PC-3 (cell line): ENCODE results near the gene TSFM. TPM values are rescaled to one million over a fixed set of nuclear protein-coding genes. Genes with fewer than 3 reads are reported as not detected.

Source experiments
- ATAC-seq: fragments of 200-7000 bp; cut with Tn5 transposase; 2 replicates; pipeline ENCODE4 v1.9.1; 2020; ENCODE audit warnings: mild to moderate bottlenecking, moderate library complexity
- BruUV-seq: library from RNA; stranded (reverse); fragments of 400-500 nt; replicated peaks from 2 replicates; lab custom pipeline; 2021; lab: Mats Ljungman, UMichigan
- CTCF ChIA-PET: fragments of 300-600 bp; sonication (Branson Sonifier 250); formaldehyde crosslinking; loops from one replicate; lab custom pipeline; 2022; ENCODE audit warnings: antibody characterized with exemption; lab: Charles Lee
- POLR2A ChIA-PET: fragments of 300-600 bp; sonication (Branson Sonifier 250); formaldehyde crosslinking; loops from one replicate; lab custom pipeline; 2022; ENCODE audit warnings: antibody characterized with exemption; ENCODE audit not compliant: unreplicated experiment; lab: Charles Lee
- DNase-seq: peaks from one replicate; pipeline ENCODE4 v3.0.0-alpha.2; 2015
- H2AFZ ChIP-seq: fragments of 300-600 bp; sonication (generic); 2 replicates; pipeline ENCODE4 v1.6.0; 2016; ENCODE audit warnings: antibody characterized with exemption, low read length
- H3F3A ChIP-seq: fragments of 300-600 bp; sonication (generic); one replicate; pipeline ENCODE4 v1.6.0; 2017; ENCODE audit warnings: antibody characterized with exemption, low read length, control low read depth, mild to moderate bottlenecking; ENCODE audit not compliant: unreplicated experiment
- H3K27ac ChIP-seq: fragments of 300-600 bp; sonication (generic); 2 replicates; pipeline ENCODE4 v1.5.1; 2016; ENCODE audit warnings: mild to moderate bottlenecking, low read length
- H3K27me3 ChIP-seq: fragments of 300-600 bp; sonication (generic); 2 replicates; pipeline ENCODE4 v1.6.1; 2016; ENCODE audit warnings: low read length, mixed read lengths
- H3K36me3 ChIP-seq: fragments of 300-600 bp; sonication (generic); 2 replicates; pipeline ENCODE4 v1.6.1; 2016; ENCODE audit warnings: low read depth, mixed run types, low read length, mixed read lengths
- H3K4me1 ChIP-seq: fragments of 300-600 bp; sonication (generic); 2 replicates; pipeline ENCODE4 v1.5.1; 2016; ENCODE audit warnings: low read length; ENCODE audit not compliant: insufficient read depth
- H3K4me2 ChIP-seq: fragments of 300-600 bp; sonication (generic); 2 replicates; pipeline ENCODE4 v1.6.0; 2016; ENCODE audit warnings: low read length
- H3K4me3 ChIP-seq: fragments of 300-600 bp; sonication (generic); 2 replicates; pipeline ENCODE4 v1.5.1; 2016; ENCODE audit warnings: mild to moderate bottlenecking, low read length, mixed read lengths
- H3K79me2 ChIP-seq: fragments of 300-600 bp; sonication (generic); 2 replicates; pipeline ENCODE4 v1.6.1; 2017; ENCODE audit warnings: low read length, mixed read lengths
- H3K9ac ChIP-seq: fragments of 300-600 bp; sonication (generic); 2 replicates; pipeline ENCODE4 v1.6.0; 2016; ENCODE audit warnings: mild to moderate bottlenecking, low read length
- H3K9me2 ChIP-seq: fragments of 300-600 bp; sonication (generic); replicated peaks from 2 replicates; pipeline ENCODE4 v1.6.1; 2016; ENCODE audit warnings: mixed run types, low read length, mixed read lengths
- H3K9me3 ChIP-seq: fragments of 300-600 bp; sonication (generic); 2 replicates; pipeline ENCODE4 v1.6.1; 2016; ENCODE audit warnings: low read length, mixed read lengths
- H4K20me1 ChIP-seq: fragments of 300-600 bp; sonication (generic); 2 replicates; pipeline ENCODE4 v1.6.1; 2016; ENCODE audit warnings: low read length, mixed read lengths
- EZH2 ChIP-seq: fragments of 300-600 bp; sonication (generic); IDR thresholded peaks from one replicate; pipeline ENCODE4 v1.6.1; 2017; ENCODE audit warnings: antibody characterized with exemption, mild to moderate bottlenecking, low read length; ENCODE audit not compliant: unreplicated experiment
- EZH2phosphoT487 ChIP-seq: fragments of 300-600 bp; sonication (generic); IDR thresholded peaks from 2 replicates; pipeline ENCODE4 v1.6.1; 2018; ENCODE audit warnings: mild to moderate bottlenecking, antibody characterized with exemption, low read length, borderline replicate concordance
- intact Hi-C: fragments of 100-400 bp; cut with micrococcal nuclease; formaldehyde crosslinking; loops from 2 replicates; pipeline ENCODE4 v1.9.0; 2023
- total RNA-seq: library from RNA; depleted of rRNA; stranded (reverse); fragments of >200 nt; gene quantifications from 2 replicates; pipeline ENCODE4 v1.2.3, GENCODE V29; 2014
- TF ChIP-seq, protein P1 (sequence below): fragments of 300-600 bp; sonication (generic); conservative IDR thresholded peaks from 2 replicates; pipeline ENCODE4 v1.5.1; 2017; ENCODE audit warnings: antibody characterized with exemption, low read depth, mild to moderate bottlenecking, low read length

TSFM gene
- total RNA-seq, 1 experiment from 2014 or later, result 63.0 TPM

DNA sequence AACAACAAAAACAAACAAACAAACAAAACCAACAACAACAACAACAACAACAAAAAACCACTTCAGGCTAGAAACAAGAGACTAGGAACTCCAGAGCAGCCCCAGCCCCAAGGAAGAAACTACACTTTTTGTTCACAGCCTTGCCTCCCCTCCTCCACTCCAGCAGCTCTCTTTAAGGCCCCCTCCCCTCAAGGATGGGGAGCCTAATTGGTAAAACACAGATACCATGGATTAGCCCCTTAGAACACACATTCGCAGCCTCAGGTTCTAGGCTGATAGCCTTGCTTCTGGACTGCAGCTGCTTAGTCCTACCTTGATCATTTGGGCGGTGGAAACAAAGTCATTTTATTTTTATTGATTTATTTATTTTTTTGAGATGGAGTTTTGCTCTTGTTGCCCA, 47.8 kb downstream of the TSFM start:
- H4K20me1 ChIP-seq, result peaks cover 11% of the 10 kb centered on the region; the same call in 1 of the 2 replicates
- H3K36me3 ChIP-seq, result peaks cover 25% of the 10 kb centered on the region
- POLR2A ChIA-PET, result no interaction called here
- H3K27ac ChIP-seq, result no peak overlapping the region
- CTCF ChIA-PET, result no interaction called here
- no peak for DNase-seq
- no peaks in the 10 kb centered on the region for H3K4me1 ChIP-seq
- intact Hi-C loops, result no loop called here
- no peak overlapping the region for H3K9ac ChIP-seq
- peaks cover 6% of the 10 kb centered on the region for H3F3A ChIP-seq
- TF ChIP-seq, protein P1, sequence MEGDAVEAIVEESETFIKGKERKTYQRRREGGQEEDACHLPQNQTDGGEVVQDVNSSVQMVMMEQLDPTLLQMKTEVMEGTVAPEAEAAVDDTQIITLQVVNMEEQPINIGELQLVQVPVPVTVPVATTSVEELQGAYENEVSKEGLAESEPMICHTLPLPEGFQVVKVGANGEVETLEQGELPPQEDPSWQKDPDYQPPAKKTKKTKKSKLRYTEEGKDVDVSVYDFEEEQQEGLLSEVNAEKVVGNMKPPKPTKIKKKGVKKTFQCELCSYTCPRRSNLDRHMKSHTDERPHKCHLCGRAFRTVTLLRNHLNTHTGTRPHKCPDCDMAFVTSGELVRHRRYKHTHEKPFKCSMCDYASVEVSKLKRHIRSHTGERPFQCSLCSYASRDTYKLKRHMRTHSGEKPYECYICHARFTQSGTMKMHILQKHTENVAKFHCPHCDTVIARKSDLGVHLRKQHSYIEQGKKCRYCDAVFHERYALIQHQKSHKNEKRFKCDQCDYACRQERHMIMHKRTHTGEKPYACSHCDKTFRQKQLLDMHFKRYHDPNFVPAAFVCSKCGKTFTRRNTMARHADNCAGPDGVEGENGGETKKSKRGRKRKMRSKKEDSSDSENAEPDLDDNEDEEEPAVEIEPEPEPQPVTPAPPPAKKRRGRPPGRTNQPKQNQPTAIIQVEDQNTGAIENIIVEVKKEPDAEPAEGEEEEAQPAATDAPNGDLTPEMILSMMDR, result no peak
- TF ChIP-seq EZH2phosphoT487 (no peak), EZH2 (no peak)
- no peaks in the 10 kb centered on the region for H3K27me3 ChIP-seq
- no TSS peak for BruUV-seq
- no peaks in the 10 kb centered on the region for H3K9me2 ChIP-seq
- no peak for ATAC-seq
- H3K4me3 ChIP-seq, result no peak overlapping the region
- no peak overlapping the region for H2AFZ ChIP-seq
- no peak overlapping the region for H3K4me2 ChIP-seq
- H3K79me2 ChIP-seq, result peaks cover 36% of the 10 kb centered on the region
- no peaks in the 10 kb centered on the region for H3K9me3 ChIP-seq

DNA sequence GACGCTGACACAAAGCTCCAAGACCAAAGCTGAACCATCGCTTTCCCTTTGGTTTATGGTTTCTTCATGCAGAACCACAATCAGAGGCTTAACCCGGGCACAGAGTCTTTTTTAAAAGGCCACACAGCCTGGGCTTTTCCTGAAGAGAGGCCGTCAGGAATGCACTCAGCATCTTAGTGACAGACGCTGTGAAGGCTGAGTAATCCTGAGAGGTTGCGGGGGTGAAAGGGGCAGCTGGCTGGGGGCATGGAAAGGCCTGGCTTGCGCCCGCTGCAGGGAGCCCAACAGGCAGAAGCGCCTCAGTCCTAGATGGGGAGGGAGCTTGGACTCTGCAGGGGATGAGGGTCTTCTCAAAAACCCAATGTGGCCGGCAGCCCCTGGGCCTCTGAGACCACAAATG, 50.4 kb downstream of the TSFM start:
- H3K4me2 ChIP-seq, result no peak overlapping the region
- TF ChIP-seq EZH2 (no peak), EZH2phosphoT487 (no peak)
- TF ChIP-seq, protein P1, result no peak
- no peak for ATAC-seq
- H3K9ac ChIP-seq, result no peak overlapping the region
- no peak overlapping the region for H2AFZ ChIP-seq
- CTCF ChIA-PET, result interaction anchor here (0.5 kb wide), 1 partner anchor 72 kb away, joined by 4 read pairs; no protein-coding TSS in a partner anchor
- H3K36me3 ChIP-seq, result peaks cover 8% of the 10 kb centered on the region; the same call in 1 of the 2 replicates
- peaks cover 59% of the 10 kb centered on the region for H3K79me2 ChIP-seq
- H3K27me3 ChIP-seq, result no peaks in the 10 kb centered on the region
- H3K9me2 ChIP-seq, result no peaks in the 10 kb centered on the region
- H3K4me1 ChIP-seq, result peaks cover 10% of the 10 kb centered on the region; the same call in 1 of the 2 replicates
- no peak for DNase-seq
- peaks cover 27% of the 10 kb centered on the region; the same call in 1 of the 2 replicates for H4K20me1 ChIP-seq
- BruUV-seq, result no TSS peak
- peaks cover 6% of the 10 kb centered on the region for H3F3A ChIP-seq
- intact Hi-C loops, result no loop called here
- H3K4me3 ChIP-seq, result no peak overlapping the region
- H3K9me3 ChIP-seq, result no peaks in the 10 kb centered on the region
- POLR2A ChIA-PET, result no interaction called here
- no peak overlapping the region for H3K27ac ChIP-seq

DNA sequence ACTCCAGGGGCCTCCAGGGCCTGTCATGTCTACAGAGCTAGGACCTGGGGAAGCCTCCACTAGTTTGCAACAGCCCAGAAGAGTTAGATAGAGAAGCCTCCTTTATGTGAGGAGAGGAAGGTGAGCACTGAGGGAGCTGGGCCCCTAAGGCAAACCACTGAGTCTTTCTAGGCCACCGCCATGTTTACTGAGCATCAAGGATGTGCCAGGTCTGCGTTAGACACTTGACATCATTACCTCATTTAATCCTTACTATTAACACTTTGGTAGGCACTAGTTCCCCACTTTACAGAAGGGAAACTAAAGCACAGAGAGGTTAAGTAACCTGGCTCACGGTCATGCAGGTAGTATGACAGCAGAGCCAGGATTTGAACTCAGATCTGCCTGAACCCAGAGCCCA, 51.1 kb downstream of the TSFM start:
- intact Hi-C loops, result no loop called here
- H3F3A ChIP-seq, result peaks cover 4% of the 10 kb centered on the region
- peaks cover 17% of the 10 kb centered on the region; the same call in 1 of the 2 replicates for H3K4me1 ChIP-seq
- ChIA-PET CTCF (no interaction called here), POLR2A (no interaction called here)
- no peaks in the 10 kb centered on the region for H3K9me3 ChIP-seq
- H3K4me2 ChIP-seq, result no peak overlapping the region
- no peak for ATAC-seq
- no peaks in the 10 kb centered on the region for H3K9me2 ChIP-seq
- no peak for DNase-seq
- no peak for TF ChIP-seq EZH2phosphoT487
- no peak for TF ChIP-seq EZH2
- TF ChIP-seq, protein P1, result no peak
- no peak overlapping the region for H2AFZ ChIP-seq
- H3K27me3 ChIP-seq, result no peaks in the 10 kb centered on the region
- H4K20me1 ChIP-seq, result peaks cover 34% of the 10 kb centered on the region; the same call in 1 of the 2 replicates
- no peak overlapping the region for H3K9ac ChIP-seq
- H3K4me3 ChIP-seq, result no peak overlapping the region
- H3K79me2 ChIP-seq, result peaks cover 67% of the 10 kb centered on the region
- no TSS peak for BruUV-seq
- H3K27ac ChIP-seq, result no peak overlapping the region
- H3K36me3 ChIP-seq, result peaks cover 4% of the 10 kb centered on the region; the same call in 1 of the 2 replicates
